Hepatocyte (in vitro differentiated cells): ENCODE data around the gene CARD10.

Experiments
- CTCF ChIP-seq: fragments of 200-600 bp; sonication (generic); IDR thresholded peaks from 2 replicates; pipeline ENCODE4 v1.5.1; 2016; ENCODE audit warnings: antibody characterized with exemption, mild to moderate bottlenecking; ENCODE audit not compliant: poor library complexity
- EZH2 ChIP-seq: fragments of 200-600 bp; sonication (generic); IDR thresholded peaks from 2 replicates; pipeline ENCODE4 v1.6.1; 2016; ENCODE audit warnings: antibody characterized with exemption, mild to moderate bottlenecking, borderline replicate concordance

GRCh38 chr22:37470087-37470445 lies 49.1 kb downstream of the CARD10 start:
- TF ChIP-seq CTCF (no peak), EZH2 (no peak)
